ENCODE data around the gene FGF13.

GRCh38 chrX:138691186-138691585 lies 20.3 kb downstream of the FGF13 start:
- TF ChIP-seq, protein P1, sequence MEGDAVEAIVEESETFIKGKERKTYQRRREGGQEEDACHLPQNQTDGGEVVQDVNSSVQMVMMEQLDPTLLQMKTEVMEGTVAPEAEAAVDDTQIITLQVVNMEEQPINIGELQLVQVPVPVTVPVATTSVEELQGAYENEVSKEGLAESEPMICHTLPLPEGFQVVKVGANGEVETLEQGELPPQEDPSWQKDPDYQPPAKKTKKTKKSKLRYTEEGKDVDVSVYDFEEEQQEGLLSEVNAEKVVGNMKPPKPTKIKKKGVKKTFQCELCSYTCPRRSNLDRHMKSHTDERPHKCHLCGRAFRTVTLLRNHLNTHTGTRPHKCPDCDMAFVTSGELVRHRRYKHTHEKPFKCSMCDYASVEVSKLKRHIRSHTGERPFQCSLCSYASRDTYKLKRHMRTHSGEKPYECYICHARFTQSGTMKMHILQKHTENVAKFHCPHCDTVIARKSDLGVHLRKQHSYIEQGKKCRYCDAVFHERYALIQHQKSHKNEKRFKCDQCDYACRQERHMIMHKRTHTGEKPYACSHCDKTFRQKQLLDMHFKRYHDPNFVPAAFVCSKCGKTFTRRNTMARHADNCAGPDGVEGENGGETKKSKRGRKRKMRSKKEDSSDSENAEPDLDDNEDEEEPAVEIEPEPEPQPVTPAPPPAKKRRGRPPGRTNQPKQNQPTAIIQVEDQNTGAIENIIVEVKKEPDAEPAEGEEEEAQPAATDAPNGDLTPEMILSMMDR (IDR thresholded peaks at IDR 0.05) = no peak
- no peak for TF ChIP-seq POLR2A (IDR thresholded peaks at IDR 0.05)
